Activated CD4-positive, alpha-beta T cell treated with anti-CD3 and anti-CD28 coated beads, Interleukin-2, amount 50 U/mL, for 1 hour (primary cell): ENCODE data around the gene PLCB2.

Source experiments
- DNase-seq: peaks from one replicate; pipeline ENCODE4 v3.0.0-alpha.2; 2020

The PLCB2 gene

DNA sequence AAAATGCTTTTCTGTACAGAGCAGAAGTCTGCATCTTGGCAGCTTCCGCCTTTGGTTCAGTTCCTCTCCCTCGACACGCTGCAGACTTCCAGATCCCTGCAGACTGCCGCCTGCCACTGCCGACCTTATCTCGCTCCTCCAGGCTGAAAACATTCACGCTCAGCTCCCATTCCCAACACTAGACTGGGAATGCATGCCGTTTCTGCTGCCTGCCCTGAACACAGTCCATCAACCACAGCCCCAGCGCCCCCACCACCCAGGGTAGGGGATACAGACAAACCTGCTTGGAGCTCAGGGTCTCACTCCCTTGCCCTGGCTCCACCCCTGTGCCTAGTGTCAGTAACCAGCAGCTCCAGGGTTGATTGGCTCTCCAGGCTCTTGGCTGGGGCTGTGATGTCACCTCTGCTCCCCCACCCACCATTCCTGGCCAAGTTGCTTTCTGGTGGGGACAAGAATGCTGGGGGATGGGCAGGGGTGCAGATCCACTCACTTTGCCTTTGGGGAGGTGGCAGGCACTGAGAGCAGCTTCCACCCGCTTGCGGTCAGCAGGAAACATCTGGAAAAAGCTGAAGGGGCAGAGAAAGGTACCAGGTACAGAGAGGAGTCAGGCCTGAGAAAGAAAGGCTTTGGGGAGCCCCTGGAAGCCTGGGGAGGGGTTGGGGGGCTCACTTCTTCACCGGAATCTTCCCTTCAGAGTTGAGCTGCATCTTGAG lies 6.1 kb downstream of the PLCB2 start:
- no peak for DNase-seq

DNA sequence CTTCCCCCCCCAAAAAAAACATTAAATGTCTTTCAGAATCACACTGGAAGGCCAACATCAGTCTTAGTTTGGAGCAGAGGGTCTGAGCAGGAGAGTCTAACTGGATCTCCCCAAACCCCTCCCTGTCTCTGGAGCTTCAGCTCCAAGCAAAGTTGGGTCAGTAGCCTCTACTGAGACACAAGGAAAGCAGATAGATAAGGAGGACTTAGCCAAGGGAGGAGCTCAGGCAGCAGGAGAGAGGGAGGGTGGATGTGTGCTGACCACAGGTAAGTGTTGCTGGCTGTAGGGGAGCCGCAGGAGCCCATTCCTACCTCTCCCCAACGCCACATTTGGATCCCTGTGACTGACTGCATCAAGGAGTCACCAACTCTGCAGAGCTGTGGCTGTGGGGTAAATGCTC lies 7.0 kb downstream of the PLCB2 start:
- no peak for DNase-seq

DNA sequence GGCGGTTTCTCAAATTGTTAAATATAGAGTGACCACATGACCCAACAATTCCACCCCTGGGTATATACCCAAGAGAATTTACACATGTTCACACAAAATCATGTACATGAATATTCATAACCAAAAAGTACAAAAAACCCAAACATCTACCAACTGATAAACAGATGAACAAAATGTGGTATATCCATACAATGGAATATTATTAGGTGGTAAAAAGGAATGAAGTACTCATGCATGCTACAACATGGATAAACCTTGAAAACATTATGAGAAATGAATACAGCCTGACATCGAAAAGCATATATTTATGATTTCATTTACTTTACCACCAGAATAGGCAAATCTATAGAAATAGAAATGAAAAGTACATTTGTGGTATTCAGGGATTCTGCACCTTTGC lies 7.4 kb downstream of the PLCB2 start:
- no peak for DNase-seq

DNA sequence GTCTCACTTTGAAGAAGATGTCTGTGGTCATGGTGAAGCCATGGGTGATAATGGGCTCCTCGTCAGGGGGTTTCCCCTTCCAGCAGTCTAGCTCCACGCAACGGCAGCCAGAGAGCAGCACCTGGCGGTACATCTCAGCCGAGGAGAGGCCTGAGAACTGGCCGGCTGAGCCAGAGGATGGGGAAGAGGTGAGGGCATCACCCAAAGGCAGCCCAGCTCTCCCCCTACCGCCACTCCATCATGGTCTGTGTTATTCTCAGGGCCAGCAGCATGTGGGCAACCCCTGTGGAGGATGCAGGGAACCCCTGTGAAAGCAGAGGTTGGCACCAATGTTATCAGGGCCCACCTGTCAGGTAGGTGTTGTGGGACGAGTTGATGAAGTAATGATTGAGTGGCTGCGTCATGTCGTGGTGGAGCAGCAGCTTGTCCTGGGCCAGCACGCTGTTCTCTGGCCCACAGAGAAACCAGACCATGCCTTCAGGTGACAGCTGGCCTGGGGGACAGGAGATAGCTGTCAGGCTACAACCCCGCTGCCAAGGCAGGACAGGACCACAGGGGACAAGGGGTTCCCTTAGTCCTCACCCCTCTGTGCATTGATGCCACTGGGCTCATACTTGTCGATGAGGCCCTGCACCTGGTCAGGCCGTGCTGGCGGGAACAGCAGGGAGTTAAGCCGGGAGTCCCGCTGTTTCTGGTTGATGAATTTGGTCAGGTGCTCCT lies 9.4 kb downstream of the PLCB2 start:
- no peak for DNase-seq

DNA sequence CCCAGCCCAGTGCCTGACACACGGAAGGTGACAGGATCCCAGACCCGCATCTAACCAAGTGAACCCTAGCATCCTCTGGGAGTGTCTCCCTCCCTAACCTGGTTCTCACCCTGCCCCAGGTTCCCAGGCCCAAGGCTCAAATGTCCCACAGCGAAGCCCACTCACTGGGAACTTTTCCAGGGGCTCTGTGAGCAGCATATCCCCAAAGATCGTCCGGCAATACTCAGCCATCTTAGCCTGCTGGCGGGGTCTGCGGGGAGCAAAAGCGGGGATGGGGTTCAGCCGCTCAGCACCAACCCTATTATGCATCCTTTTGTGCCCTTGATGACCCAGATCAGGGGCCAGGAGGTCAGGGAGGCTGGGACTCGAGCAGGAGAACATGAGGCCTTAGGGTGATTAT lies 10.4 kb downstream of the PLCB2 start:
- no peak for DNase-seq

DNA sequence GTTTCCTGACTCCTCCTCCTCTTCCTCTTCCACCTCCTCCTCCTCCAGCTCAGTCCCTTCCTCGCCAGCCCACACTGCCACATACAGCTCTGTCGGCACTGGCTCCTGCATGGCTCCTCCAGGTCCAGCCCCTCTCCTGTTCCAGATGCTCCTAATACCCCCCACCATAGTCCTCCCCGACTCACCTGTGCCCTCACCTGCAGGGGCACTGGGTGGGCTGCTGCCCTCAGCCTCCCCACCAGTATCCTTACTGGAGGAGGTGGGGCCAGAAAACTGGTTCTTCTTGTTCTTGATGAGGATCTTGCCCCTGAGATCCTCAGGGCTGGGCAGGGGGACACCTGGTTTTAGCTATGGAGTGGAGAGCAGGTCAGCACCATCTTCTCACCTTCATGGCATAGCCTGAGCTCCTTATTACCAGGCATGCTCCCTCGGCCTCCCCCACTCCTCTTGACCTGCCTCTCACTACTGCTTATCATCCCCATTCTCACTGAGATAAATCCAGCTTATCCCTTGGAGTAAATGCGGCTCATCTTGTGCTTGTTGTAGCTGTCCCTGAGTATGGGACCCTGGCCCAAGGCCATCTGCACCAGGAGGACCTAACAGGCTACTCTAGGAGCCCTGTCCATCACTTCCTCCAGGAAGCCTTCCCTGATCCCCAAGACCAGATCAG lies 11.0 kb downstream of the PLCB2 start:
- no peak for DNase-seq

DNA sequence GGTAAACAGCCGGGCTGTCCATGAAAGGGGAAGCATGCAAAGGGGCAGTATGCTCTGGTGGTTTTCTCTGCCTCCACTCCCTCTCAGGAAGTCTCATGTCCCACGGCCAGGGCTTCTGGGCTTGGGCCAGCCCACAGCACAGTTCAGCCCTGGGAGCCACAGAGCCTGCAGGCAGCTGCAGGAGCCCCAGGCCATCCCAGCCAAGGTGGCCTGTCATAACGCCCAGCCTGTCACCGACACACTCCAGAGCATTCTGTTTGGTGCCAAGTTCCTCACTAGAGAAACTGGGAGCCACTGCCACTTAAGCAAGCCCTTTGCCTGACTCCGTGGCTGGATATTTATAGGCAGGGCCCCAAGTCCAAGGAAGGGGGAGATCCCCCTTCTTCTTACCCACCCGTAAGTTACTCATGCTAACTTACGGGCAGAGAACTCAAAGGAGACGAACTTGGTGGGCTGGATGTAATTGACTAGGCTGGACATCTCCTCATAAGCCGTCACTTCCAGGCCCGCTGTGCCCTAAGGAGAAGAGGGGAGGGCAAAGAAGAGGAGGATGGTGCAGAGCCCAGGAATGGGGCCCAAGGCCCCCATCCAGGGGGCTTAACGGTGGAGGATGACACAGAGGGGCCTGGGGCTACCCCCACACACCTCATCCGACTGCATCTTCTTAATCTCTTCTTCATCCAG lies 11.7 kb downstream of the PLCB2 start:
- no peak for DNase-seq

DNA sequence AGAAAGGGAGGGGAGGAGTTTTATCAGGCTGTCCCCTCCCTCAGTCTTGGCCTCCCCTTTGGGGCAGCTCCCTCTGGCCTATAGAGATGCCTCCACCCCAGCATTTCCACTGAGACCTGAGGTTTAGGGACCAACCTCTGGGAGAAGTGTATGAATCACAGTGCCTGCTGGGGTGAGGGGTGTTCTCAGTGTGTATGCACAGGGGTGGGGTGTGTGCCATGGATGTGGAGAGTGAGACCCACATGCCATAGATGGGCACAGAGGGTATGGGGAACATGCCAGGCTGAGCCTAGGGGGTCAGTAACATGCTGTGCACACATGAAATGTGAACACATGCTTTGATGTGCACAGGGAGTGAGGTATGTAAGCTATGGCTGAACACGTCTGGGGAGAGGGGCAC lies 12.4 kb downstream of the PLCB2 start:
- no peak for DNase-seq

DNA sequence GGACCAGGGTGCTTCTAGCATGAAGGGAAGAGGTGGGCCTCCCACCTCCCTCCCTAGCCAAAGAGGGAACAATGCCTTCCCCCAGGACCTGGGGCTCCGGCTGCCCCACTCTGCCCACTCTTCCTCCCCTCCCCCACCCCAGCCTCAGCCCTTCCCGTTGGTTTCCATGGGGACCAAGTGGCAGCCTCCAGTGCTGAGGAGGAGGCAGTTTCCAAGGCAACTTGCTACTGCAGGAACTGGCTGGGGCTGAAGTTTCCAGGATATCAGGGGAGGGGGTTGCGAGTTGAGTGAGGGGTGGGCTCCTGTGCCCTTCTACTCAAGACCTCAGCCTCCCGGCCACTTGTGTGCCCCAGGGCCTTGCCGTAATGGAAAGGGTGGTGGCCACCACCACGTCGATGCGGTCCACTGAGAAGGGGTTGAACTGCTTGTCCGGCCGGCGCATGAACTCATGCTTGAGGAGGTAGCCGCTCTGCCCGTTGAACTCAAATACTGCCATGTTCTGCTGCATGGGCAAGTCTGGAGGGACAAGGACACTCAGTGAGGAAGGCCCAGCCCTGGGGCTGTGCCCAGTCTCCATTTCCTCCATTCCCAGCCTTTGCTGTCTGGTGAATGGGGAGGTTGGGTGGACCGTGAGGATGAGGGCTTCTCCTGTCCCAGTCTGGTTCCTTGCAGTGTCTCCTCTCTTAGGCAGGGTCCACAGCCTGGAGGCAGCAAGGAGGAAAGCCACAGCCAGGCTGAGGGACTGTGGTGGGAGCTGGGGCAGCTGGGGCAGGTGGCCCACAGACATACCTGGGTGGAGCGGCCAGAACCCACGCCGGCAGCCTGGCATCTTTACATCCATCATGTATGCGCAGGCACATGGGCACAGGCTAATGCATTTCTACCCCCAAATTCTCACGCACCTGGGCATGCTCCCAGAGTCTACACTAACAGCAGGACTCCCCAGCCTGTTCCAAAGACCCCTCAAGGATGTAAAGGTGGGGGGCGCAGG lies 13.5 kb downstream of the PLCB2 start:
- no peak for DNase-seq

DNA sequence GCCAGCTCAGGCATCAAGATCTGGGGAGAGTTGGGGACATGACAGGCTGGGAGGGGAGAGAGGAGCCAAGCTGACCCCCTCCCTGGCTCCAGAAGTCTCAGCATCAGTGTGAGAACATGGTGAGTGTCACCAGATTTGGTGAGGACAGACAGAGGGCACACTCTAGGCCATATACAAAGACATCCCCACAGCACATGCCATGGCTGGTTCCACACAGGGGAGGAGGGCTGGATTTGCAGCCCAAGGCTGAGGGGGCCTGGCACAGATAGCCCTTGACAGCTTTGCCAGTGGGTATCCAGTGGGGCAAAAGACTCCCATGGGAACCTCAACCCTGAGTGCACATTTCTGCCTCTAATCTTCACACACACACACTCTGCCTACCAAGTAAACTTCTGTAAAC lies 14.7 kb downstream of the PLCB2 start:
- DNase-seq = no peak

DNA sequence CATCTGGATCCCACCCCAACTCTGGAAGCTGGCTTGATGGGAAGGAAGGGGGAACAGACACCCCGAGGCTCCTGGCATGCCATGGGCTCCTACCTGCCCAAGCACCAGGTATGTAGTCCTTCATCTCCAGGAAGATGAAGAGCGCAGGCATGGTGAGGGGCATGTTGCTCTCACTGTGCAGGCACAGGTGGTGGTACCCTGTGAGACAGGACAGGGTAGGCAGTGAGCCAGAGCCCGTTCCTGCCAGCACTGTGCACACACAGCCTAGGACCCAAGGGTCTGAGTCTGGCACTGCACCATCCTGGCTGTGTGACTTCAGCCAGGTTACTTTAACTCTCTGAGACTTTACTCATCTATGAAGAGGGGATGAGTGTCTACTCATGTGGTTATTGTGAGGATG lies 15.5 kb downstream of the PLCB2 start:
- no peak for DNase-seq

DNA sequence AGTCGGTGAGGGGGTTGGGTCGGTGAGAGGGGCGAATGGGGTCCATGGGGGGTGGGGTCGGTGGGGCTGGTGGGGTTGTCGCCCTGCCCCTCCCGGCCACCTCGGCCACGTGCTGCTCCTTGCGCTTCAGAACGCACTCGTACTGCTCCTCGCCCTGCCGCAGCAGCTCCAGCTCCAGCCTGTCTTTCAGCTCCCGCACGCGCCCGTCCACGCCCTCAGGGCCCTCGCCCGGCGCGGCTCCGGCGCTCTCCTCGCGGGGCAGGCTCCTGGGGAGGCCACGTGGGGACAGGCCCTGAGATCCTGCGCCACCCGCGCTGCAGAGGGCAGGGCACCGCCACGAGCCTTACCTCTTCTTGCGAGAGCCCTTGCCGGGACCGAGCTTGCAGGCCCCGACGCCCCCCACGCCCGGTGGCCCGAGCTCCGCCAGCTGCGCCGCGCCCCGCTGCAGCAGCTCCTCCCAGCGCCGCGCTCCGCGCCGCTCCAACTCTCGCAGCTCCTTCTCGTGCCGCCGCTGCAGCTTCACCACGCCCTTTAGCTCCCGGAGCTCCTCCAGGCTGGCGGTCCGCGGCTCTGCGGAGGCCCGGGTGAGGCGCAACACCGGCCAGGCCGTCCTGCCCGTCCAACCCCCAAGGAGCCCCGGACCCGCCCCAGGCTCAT lies 16.7 kb downstream of the PLCB2 start:
- DNase-seq = no peak

DNA sequence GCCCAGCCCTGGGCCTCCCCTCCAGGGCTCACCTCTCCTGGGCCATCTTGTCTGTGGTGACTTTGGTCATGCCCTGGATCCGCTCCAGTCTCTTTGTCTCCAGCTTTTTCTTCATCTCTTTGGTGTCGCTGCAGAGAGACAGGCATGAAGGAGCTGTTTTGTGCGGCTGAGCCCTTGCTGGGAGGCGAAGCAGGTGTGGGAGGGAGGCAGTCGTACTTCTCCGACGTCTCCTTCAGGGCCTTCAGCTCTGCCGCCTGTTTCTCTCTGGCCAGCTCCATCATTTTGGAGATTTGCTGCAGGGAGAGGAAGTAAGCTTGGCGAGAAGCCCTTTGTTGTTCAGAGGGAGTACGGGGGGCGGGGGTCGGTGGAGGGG lies 17.2 kb downstream of the PLCB2 start:
- no peak for DNase-seq

DNA sequence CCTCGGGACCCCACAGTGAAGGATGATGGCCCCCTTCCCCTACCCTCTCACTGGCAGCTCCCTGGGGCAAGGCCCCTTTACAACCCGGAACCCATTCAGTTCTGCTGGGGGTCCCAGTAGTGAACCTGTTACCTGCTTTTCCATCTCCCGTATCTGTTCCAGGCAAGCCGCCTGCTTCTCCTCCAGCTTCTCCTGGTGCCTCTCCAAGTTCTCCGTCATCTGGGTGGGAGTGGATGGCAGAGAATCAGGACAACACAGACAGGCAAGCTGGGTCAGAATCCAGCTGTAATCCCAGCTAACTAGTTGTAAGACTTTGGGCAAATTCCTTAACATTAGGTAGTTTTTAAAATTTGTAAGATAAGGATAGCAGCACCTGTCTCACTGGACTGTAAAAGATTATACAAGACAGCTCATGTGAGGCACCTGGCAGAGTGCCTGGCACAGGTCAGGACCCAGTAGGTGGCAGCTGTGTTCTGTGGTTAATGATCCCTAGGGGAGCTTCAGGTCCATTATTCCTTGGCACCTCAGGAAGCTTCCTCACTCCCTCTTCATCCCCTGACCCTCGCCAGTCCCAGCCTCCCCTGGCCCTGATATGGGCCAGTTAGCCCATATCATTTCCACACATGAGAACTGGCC lies 18.5 kb downstream of the PLCB2 start:
- no peak for DNase-seq

DNA sequence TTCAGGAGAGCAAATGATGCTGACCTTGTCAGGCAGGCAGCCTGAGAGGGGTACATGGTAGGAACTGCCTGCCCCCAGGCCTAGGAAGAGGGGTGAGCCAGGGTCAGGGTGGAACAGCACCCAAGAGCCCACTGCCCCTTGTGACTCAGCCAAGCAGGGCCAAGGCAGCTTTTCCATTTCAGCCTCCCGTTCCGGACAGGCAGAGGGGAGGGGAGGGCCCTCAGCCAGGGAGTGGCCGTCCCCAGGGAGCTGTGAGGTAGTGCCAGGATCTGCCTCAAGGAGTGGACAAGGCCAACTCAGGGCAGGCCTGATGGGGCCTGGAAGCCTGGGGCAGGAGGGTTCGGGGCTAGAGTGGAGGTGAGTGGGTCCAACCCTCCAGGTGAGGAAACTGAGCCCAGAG lies 19.8 kb downstream of the PLCB2 start:
- DNase-seq = no peak

DNA sequence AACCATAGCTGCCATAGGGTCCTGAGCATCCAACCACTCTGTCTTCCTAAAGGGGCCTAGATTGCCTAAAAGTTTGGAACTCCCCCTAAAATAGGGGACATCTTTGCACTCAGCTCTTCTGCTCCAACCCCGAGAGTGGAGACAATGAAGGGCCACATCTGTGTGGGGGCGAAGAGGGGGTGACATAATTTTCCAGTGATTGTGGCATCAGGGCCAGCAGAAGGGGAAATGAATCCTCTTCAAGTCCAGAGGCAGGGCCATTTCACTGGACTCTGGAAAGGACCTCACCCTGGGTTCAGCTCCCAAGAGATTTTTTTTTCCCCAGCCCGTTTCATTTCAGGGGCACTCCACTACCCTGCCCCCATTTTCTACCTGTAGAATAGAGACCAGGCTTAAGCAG lies 20.2 kb downstream of the PLCB2 start:
- DNase-seq = no peak

DNA sequence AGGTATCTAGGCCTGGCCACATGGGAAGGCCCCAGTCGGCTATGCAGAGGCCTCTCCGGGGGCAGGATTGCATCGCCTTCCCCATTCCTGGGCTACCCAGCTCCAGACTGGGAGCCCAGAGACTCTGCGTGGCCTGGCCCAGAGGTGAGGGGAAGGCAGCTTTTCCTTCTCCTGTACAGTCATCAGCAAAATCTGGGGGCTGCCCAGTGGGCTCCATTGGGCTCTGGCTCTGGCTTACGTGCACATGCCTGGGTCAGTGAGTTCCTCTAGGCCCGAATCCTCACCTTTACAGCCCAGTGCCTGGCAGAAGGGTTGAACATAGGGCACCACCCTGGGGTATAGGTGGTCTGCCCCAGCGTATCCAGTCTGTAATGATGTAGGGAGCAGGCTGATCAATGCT lies 20.9 kb downstream of the PLCB2 start:
- DNase-seq = no peak

DNA sequence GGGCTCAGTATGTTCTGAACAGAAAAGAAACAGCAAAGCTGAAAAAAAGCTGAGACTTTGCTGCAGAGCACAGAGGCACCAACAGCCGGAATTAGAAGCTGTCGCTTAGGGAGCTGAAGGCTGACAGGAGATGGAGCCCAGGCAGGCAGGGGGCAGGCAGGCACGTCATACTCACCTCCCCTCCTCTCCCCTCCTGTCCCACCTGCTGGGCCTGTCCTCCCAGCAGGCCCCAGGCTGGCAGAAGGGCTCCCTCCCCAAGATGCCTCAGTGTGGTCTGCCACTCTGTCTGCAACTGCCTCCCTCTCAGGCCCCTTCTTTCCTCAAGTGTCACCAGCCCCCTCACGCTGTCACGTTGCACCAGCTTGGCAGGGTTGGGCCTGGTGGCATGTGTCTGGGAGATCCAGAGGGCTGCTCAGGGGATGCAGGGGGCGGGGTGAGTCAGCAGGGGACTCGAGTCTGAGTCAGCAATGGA lies 21.6 kb downstream of the PLCB2 start:
- no peak for DNase-seq

DNA sequence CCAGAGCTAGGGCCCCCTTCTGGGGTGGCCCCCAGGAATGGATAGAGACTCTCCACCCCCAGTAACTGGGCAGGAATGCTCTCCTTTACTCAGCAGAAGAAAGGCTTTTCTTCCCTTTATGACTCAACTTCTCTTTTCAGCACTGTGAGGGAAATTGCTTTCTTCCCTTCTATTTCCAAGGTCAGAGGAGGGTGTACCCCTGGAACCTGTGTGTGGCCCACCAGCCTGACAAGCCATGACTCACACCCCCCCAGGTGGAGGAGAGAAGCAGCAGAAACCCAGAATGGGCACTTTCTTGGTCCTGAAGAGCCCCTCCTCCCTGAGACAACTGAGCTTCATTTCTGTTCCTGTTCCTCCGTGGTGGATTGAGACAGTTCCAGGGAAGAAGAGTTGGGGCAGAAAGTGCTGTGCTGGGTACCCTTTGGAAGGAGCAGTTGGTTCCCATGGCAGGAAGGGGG lies 22.2 kb downstream of the PLCB2 start:
- no peak for DNase-seq

DNA sequence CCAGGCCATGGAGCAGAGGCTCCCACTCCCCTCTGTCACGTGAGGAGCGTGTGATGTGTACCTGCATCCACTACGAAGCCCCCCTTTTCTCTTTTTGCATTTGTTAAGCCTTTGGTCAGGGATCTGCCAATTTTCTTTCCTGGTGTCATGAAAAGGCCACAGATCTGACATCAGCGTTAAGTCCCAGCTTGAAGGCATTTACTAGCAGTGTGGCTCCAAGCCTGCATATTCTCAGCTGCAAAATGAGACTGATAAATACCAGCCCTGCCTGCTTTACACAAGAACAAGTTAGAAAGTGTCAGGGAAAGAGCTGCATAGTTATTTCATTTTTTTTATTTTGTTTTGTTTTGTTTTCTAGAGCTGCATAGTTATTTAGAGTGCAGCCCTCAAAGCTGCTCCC lies 22.6 kb downstream of the PLCB2 start:
- no peak for DNase-seq

DNA sequence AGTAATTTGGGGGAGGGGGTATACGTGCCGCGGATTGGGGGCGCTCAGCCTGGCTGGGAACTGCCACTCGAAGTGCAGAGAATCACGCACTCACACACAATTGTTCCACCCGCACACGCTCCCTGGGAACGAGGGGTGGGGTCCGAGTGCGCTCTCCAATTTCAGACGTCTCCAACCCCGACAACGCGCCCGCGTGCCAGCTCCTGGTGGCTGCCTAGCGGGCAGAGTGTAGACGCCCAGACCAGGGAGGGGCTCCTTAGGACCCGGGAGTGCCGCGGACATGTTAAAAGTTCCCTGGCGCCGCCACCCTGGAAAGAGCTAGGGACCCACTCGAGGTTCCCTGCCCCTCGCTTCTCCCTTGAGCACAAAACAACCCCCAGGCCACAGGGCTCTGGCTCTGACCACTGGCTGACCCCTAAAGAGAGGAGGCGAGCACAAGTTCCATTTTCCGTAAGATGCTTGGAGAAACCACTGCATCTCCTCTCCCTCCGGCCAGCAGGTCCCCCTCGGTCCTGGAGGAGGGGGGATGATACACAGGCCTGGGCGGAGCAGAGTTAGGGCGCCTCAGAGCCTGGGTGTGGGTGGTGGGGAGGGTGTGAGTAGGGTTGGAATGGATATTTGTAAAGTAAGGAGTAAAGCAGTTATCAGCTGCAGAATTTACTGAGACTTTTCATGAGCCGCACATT lies 24.0 kb downstream of the PLCB2 start:
- DNase-seq = no peak
